Kidney tubule cell (primary cell): ENCODE results near the gene MLLT3.
"Not testable (repeated sequence)": the region's sequence is repeated elsewhere in the genome, so short reads cannot be mapped to it uniquely, and the experiment has no call there.

Source experiments
- DNase-seq: peaks from one replicate; pipeline ENCODE4 v3.0.0-alpha.2; 2018; ENCODE audit warnings: low spot score

MLLT3 gene

GRCh38 chr9:20594608-20595007 lies 27.7 kb downstream of the MLLT3 start:
- no peak for DNase-seq

- DNase-seq, result peak; percentile 71
Measured at GRCh38 chr9:20593537-20593936, 28.8 kb downstream of the MLLT3 start.

DNA sequence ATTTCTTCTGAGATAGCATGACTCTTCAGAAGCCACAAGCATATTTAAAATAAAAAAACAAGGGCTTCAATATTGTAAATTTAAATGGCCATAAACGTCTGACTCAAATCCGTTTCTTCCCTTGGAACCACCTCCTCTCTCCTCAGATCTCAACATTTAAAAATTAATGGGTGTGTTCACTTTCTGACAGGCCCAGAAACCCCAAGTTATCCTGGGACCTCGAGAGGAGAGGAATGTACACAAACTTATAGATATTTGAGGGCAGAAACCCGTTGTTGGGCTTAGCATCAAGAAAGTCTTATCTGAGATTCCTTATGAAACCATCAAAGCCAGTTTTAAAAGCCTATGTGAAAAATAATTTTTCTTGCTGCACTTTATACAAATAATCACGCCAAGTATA lies 29.2 kb downstream of the MLLT3 start:
- DNase-seq, result no peak

GRCh38 chr9:20592673-20593072 lies 29.6 kb downstream of the MLLT3 start:
- DNase-seq, result peak; percentile 94

GRCh38 chr9:20591223-20591622 lies 31.1 kb downstream of the MLLT3 start:
- DNase-seq, result peak; percentile 77

DNA sequence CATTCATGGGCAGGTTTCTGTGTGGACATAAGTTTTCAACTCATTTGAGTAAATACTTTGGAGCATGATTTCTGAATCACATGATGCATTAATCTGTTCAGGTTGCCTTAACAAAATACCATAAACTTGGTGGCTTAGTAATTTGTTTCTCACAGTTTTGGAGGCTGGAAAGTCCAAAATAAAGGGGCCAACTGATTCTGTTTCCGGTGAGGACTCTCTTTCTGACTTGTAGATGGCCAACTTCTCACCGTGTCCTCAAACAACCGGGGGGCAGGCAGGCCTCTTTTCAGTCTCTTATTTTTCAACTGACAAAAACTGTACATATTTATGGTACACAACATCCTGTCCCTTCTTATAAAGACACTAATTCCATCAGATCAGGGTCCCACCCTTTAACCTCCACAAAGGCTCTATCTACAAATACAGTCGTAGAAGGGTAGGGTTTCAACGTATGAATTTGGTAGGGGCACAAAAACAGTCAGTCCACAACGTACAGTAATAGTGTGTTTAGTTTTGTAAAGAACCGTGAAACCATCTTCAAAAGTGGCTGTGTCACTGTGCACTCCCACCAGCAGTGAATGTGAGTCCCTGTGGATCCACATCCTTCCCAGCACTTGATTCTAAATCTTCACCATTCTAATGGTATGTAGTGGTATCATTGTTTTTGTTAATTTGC lies 37.2 kb downstream of the MLLT3 start:
- DNase-seq, result no peak

DNA sequence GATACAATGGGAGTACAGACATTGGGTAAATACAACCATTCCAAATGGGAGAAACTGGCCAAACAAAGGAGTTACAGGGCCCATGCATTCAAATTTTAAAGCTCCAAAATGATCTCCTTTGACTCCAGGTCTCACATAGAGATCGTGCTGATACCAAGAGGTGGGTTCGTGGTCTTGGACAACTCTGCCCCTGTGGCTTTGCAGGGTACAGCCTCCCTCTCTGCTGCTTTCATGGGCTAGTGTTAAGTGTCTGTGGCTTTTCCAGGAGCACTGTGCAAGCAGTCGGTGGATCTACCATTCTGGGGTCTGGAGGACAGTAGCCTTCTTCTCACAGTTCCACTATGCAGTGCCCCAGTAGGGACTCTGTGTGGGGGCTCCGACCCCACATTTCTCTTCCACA lies 39.2 kb downstream of the MLLT3 start:
- not testable (repeated sequence) for DNase-seq

- no peak for DNase-seq
Measured at GRCh38 chr9:20582150-20582549, 40.1 kb downstream of the MLLT3 start.

DNA sequence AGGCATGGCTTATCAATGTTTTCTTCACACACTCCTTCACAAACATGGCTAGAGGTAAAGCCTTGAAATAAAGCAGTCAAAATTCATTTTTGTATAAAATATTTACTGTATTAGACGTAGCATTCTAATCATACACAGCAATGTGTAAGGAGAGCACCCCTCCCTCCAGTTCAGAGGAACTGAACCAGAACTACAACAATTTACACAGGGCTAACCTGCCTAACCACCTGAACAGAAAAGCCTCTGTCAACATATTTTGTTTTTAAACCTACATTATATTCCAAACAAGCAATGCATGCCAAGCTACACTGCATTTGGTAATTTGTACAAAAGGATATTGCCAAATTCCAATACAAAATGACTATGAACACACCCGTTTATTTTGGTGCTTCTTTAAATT lies 41.6 kb downstream of the MLLT3 start:
- DNase-seq, result no peak

GRCh38 chr9:20579524-20580314 lies 42.6 kb downstream of the MLLT3 start:
- DNase-seq, result peak; percentile 64

DNA sequence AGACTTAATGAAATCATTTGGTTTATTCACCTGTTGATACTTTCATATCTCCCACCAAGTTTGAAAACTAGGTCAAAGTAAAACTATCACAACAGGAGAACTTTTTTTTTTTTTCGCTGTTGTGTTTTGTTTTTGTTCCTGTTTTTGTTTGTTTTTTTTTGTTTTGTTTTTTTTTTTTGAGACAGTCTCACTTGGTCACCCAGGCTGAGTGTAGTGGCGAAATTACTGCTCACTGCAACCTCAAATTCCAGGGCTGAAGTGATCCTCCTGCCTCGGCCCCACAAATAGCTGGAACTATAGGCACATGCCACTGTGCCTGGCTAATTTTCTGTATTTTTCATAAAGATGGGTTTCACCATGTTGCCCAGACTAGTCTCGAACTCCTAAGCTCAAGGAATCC lies 49.3 kb downstream of the MLLT3 start:
- no peak for DNase-seq

- peak; percentile 44 for DNase-seq
Measured at GRCh38 chr9:20570756-20571155, 51.5 kb downstream of the MLLT3 start.

- peak; percentile 30 for DNase-seq
Measured at GRCh38 chr9:20570087-20570486, 52.2 kb downstream of the MLLT3 start.

DNA sequence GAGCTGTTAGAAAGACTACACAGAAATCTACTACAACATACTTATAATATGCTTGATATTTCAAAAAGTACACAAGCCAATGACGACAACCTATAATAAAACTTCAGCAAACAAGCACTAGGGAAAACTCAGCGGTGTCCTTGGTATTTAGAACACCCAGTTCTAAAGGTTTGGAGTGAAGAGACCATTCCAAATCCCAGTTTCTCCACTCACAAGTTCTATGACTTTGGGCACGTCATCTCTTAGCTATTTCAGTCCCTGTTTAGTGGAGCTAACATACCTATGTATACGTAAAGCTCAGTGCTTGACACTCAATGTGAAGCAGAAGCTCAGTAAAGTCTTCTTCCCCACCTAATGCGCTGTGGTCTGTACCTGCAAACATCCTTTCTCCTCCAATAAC lies 52.8 kb downstream of the MLLT3 start:
- no peak for DNase-seq

GRCh38 chr9:20568400-20568799 lies 53.9 kb downstream of the MLLT3 start:
- no peak for DNase-seq

GRCh38 chr9:20566401-20566800 lies 55.9 kb downstream of the MLLT3 start:
- DNase-seq, result no peak

GRCh38 chr9:20564650-20565049 lies 57.6 kb downstream of the MLLT3 start:
- no peak for DNase-seq

DNA sequence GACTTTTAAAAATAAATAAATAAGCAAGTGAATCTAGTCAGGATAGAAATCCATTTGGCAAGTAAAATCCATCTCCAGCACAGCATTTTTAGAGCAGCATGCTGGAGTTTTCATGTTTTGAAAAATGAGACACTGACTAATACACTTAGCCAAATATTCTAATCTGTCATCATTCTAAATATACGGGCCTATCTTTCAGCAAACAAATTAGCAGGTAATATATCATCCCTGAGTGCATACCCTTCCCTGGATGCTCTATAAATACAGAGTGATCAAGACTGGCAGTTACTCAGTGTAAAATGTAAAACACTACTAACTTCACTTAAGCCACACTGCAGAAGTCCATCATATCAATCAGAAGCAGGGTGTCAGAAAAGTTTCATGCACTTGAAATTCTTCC lies 58.4 kb downstream of the MLLT3 start:
- no peak for DNase-seq

DNA sequence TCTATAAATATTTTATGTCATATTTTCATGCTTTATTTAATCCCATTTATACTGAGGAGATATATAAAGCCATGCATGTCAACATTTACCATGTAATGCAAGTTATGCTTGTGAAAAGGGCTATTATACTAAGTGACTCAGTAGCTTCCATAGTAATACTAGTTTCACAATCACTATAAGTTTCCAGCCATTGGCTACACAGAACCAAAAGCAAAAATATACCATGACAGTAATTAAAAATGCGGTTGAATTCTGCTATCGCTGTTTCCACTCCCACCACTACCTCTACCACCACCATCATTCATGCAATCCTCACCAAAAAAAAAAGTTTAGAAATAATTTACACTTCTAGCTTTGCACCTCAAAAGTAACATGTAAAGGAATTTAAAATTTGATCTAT lies 60.2 kb downstream of the MLLT3 start:
- DNase-seq, result no peak

DNA sequence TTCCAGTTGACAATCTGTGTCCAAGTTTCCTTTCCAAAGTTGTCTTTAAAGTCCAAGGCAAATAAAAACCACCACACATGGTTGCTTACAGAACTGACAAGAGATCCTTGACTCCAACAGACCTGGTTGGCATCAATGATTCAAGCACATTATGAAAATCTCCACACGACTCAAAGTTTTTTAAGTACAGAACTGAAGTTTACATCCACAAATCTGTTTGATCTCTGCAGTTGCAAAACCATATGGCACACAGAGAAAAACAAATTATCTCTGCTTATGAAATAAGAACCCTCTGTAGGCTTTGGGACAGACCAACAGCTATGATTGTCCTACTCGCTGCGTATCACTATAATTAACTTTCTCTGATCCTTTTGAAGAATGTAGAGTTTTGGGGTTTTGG lies 60.8 kb downstream of the MLLT3 start:
- DNase-seq, result no peak

GRCh38 chr9:20559231-20559890 lies 62.9 kb downstream of the MLLT3 start:
- peak; percentile 52 for DNase-seq

GRCh38 chr9:20558566-20559016 lies 63.7 kb downstream of the MLLT3 start:
- peak; percentile 95 for DNase-seq
